ENCODE data around the gene OXLD1. TPM values are rescaled to one million over a fixed set of nuclear protein-coding genes. Genes with fewer than 3 reads are reported as not detected.

Gene OXLD1
- total RNA-seq, 1 donor from 2014 or later = 48.8 TPM

- intact Hi-C loops (cut with micrococcal nuclease) = loop anchor here (1.0 to 5.0 kb wide), 6 partner anchors 9 to 191 kb away; partner anchors contain the start of genes ACTG1, ARL16, CCDC137 and OXLD1
Measured at GRCh38 chr17:81702934-81703746, 36.7 kb upstream of the OXLD1 start, which contains the start of gene MRPL12. Gene MRPL12 (plus strand): TSS chr17:81703367. CDS start chr17:81703502, 135 bp downstream.

GRCh38 chr17:81701288-81702071 is 35.1 kb upstream of the OXLD1 start:
- intact Hi-C loops (cut with micrococcal nuclease) = loop anchor here (5.0 kb wide), 1 partner anchor 189 kb away; the partner anchor contains the start of gene ACTG1

GRCh38 chr17:81700353-81701287 is 34.2 kb upstream of the OXLD1 start:
- intact Hi-C loops (cut with micrococcal nuclease) = loop anchor here (5.0 kb wide), 1 partner anchor 188 kb away; the partner anchor contains the start of gene ACTG1

- intact Hi-C loops (cut with micrococcal nuclease) = no loop called here
Measured at GRCh38 chr17:81697261-81698044, 31.0 kb upstream of the OXLD1 start.

- intact Hi-C loops (cut with micrococcal nuclease) = no loop called here
Measured at GRCh38 chr17:81696218-81696941, 30.0 kb upstream of the OXLD1 start.

- intact Hi-C loops (cut with micrococcal nuclease) = no loop called here
Measured at GRCh38 chr17:81695801-81696200, 29.4 kb upstream of the OXLD1 start.

GRCh38 chr17:81695211-81695610 is 28.8 kb upstream of the OXLD1 start:
- intact Hi-C loops (cut with micrococcal nuclease) = no loop called here

GRCh38 chr17:81694810-81695209 is 28.4 kb upstream of the OXLD1 start:
- intact Hi-C loops (cut with micrococcal nuclease) = no loop called here

GRCh38 chr17:81693509-81694210 is 27.3 kb upstream of the OXLD1 start:
- intact Hi-C loops (cut with micrococcal nuclease) = no loop called here

GRCh38 chr17:81691608-81692007 is 25.2 kb upstream of the OXLD1 start:
- intact Hi-C loops (cut with micrococcal nuclease) = no loop called here

- intact Hi-C loops (cut with micrococcal nuclease) = no loop called here
Measured at GRCh38 chr17:81691196-81691595, 24.8 kb upstream of the OXLD1 start.

- intact Hi-C loops (cut with micrococcal nuclease) = no loop called here
Measured at GRCh38 chr17:81690549-81690948, 24.1 kb upstream of the OXLD1 start.

GRCh38 chr17:81690066-81690465 is 23.7 kb upstream of the OXLD1 start:
- intact Hi-C loops (cut with micrococcal nuclease) = no loop called here

GRCh38 chr17:81688616-81689015 is 22.2 kb upstream of the OXLD1 start:
- intact Hi-C loops (cut with micrococcal nuclease) = no loop called here

- intact Hi-C loops (cut with micrococcal nuclease) = no loop called here
Measured at GRCh38 chr17:81687770-81688541, 21.6 kb upstream of the OXLD1 start.

GRCh38 chr17:81686614-81687013 is 20.2 kb upstream of the OXLD1 start:
- intact Hi-C loops (cut with micrococcal nuclease) = no loop called here

- intact Hi-C loops (cut with micrococcal nuclease) = no loop called here
Measured at GRCh38 chr17:81685108-81685507, 18.7 kb upstream of the OXLD1 start.

GRCh38 chr17:81684442-81684911 is 18.1 kb upstream of the OXLD1 start:
- intact Hi-C loops (cut with micrococcal nuclease) = loop anchor here (5.0 kb wide), 1 partner anchor 132 kb away; the partner anchor contains the start of gene FAAP100

All from T-helper 1 cell treated with Interleukin-12 subunit alpha and Interleukin-12 subunit beta and Interleukin-4 antibody, amounts not matched to agents 30 ng/mL and 1 ng/mL, for 36 hours (primary cell).